A204.1 (cell line): ENCODE measurements around the gene KCNG2.

Source experiments
- FAIRE-seq: peaks from 2 replicates; lab custom pipeline; 2012; peaks lifted over from hg19 to GRCh38; lab: Jason Lieb, UNC

KCNG2 gene

GRCh38 chr18:79942786-79943607 is 145.3 kb downstream of the KCNG2 start:
- FAIRE-seq: no peak

GRCh38 chr18:79943608-79944125 is 145.9 kb downstream of the KCNG2 start:
- FAIRE-seq: no peak

- FAIRE-seq: no peak
These were observed 146.5 kb downstream of the KCNG2 start for GRCh38 chr18:79944126-79944731.

- FAIRE-seq: no peak
These were observed 147.0 kb downstream of the KCNG2 start for GRCh38 chr18:79944746-79945117.

GRCh38 chr18:79945118-79946042 is 147.6 kb downstream of the KCNG2 start:
- FAIRE-seq: no peak

GRCh38 chr18:79947054-79947755 is 149.5 kb downstream of the KCNG2 start:
- FAIRE-seq: no peak

- no peak for FAIRE-seq
These were observed 150.3 kb downstream of the KCNG2 start for GRCh38 chr18:79947881-79948610.

- no peak for FAIRE-seq
These were observed 151.1 kb downstream of the KCNG2 start for GRCh38 chr18:79948719-79949411.
